Measurements from ENCODE around the gene NEK2. TPM values are rescaled to one million over a fixed set of nuclear protein-coding genes. Genes with fewer than 3 reads are reported as not detected.
"Not testable (repeated sequence)": the region's sequence is repeated elsewhere in the genome, so short reads cannot be mapped to it uniquely, and the experiment has no call there.

The NEK2 gene
- total RNA-seq, 2 experiments from 2014 or later: 46.1 to 47.5 TPM

DNA sequence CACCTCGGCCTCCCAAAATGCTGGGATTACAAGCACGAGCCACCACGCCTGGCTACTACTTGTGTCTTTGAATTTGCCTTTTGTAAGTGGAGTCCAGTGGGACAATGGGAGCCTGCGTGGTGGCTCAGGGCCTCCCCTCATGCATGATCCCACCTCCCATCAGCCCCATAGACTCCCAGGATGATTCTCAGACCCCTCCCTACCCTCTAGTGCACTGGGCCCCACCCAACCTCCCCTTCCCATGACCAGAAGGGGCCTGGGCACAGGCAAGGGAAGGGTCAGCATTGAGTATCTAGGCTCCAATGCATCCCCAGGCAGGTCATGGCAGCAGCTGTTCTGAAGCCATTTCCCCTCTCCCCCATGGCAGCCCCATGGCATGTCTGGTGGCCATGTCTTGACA lies 18.7 kb downstream of the NEK2 start:
- Mint-ChIP-seq H3K36me3 (ENCODE audit: low read depth) (no peaks in the 10 kb centered on the region), H3K27me3 (no peaks in the 10 kb centered on the region), H3K9me3 (no peaks in the 10 kb centered on the region), H3K27ac (no peak overlapping the region), H3K4me3 (no peak overlapping the region), H3K4me1 (peaks cover 5% of the 10 kb centered on the region)
- DNase-seq: no peak
- CTCF ChIA-PET: interaction anchor here (0.6 to 2.0 kb wide), 2 partner anchors 114 to 142 kb away, joined by 3 to 7 read pairs; no protein-coding TSS in a partner anchor
- POLR2A ChIA-PET: interaction anchor here (1.1 kb wide), 1 partner anchor 78 kb away, joined by 4 read pairs; the partner anchor contains the start of gene SLC30A1

DNA sequence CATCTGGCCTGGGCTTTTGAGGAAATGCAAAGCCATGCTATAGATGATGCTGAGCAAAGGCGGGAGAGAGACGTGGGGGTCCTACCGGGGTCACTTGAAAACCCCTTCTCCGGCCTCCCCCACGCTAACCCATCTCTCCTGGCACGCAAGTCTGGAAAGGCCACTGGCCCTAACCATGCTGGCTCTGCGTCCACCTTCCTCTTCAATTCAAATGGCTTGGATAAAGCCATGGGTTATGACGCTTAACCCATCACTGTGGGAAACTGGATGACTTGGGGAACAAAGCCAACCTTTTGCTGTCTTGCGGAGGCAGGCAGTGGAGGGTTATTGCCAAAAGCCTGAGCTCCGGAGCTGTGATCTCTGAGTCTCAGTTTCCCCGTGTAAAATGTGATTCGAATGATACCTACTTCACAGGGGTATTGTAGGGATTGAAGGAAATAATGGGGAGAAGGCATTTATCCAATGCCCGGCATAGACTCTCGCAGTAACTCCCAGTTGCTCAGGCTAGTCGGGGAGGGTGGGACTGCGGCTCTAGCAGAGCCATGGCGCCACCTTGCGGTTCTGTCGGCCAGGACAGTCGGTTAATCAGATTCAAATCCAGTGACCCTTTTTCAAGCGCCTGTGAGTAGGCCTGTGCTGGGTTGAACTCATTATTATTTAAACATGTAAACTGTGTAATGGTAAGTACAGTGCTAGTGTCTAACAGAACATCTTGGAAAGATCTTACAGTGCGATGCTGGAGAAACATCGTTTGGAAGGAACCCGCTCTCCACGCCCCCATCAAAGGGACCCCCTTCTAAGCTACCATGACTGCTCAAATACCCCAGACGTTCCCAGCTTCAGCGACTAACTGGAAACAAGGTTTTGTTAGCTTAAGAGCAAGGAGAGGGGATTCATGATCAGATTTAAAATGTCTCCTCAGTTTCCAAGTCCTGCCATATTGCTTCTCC lies 20.3 kb downstream of the NEK2 start:
- DNase-seq: peak; percentile 83
- ChIA-PET POLR2A (interaction anchor here (2.0 kb wide), 1 partner anchor 76 kb away, joined by 5 read pairs; the partner anchor contains the start of gene SLC30A1), CTCF (interaction anchor here (0.6 to 3.7 kb wide), 15 partner anchors 9 to 388 kb away, joined by 3 to 35 read pairs (median 4); partner anchors contain the start of gene SLC30A1)
- Mint-ChIP-seq H3K4me3 (no peak overlapping the region), H3K36me3 (ENCODE audit: low read depth) (no peaks in the 10 kb centered on the region), H3K27me3 (no peaks in the 10 kb centered on the region), H3K27ac (no peak overlapping the region), H3K9me3 (no peaks in the 10 kb centered on the region), H3K4me1 (peaks cover 5% of the 10 kb centered on the region)

DNA sequence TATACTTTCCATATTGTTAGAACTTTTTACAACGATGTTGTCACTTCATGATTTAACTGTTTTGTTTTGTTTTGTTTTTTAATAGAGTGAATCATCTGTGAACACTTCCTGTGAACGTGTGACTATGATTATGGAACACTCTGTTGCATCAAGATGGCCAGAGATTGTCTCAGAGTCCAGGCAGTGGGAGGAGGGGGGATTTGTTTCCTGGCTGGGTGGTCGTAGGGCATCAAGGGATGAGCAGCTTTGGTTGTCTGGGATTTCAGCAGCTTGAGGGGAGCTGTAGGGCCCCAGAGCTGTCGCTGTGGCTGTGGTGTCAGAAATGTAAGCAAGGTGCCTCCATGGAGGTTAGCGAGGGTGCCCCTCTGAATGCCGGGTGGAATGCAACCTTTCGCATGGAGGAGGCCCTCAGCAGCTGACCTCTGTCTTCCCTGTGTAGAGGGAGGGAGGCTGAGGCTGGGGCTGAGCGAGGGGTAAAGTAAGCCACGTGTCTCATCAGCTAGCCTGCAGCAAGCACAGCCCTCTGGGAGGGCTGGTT lies 21.4 kb downstream of the NEK2 start:
- H3K27me3 Mint-ChIP-seq: no peaks in the 10 kb centered on the region
- H3K27ac Mint-ChIP-seq: no peak overlapping the region
- H3K9me3 Mint-ChIP-seq: no peaks in the 10 kb centered on the region
- peaks cover 5% of the 10 kb centered on the region for H3K4me1 Mint-ChIP-seq
- POLR2A ChIA-PET: interaction anchor here (2.0 kb wide), 1 partner anchor 75 kb away, joined by 5 read pairs; the partner anchor contains the start of gene SLC30A1
- no peak overlapping the region for H3K4me3 Mint-ChIP-seq
- CTCF ChIA-PET: interaction anchor here (1.1 to 3.7 kb wide), 11 partner anchors 11 to 387 kb away, joined by 3 to 35 read pairs (median 9); partner anchors contain the start of gene SLC30A1
- DNase-seq: no peak
- H3K36me3 Mint-ChIP-seq (ENCODE audit: low read depth): no peaks in the 10 kb centered on the region

DNA sequence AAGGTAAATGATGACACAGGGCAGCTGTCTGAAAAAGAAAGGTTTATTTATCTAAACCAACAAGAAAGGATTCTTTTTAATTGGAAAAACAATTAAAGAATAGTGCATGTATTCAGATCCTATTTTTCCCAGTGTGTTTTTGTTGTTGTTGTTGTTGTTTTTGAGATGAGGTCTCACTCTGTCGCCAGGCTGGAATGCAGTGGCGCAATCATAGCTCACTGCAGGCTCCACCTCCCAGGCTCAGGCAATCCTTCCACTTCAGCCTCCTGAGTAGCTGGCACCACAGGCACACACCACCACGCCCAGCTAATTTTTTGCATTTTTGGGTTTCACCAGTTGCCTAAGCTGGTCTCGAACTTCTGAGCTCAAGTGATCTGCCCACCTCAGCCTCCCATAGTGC lies 22.1 kb downstream of the NEK2 start:
- H3K36me3 Mint-ChIP-seq (ENCODE audit: low read depth): no peaks in the 10 kb centered on the region
- H3K27ac Mint-ChIP-seq: no peak overlapping the region
- DNase-seq: no peak
- ChIA-PET POLR2A (interaction anchor here (2.0 kb wide), 1 partner anchor 75 kb away, joined by 5 read pairs; the partner anchor contains the start of gene SLC30A1), CTCF (interaction anchor here (0.7 to 3.7 kb wide), 7 partner anchors 10 to 281 kb away, joined by 3 to 35 read pairs (median 9); partner anchors contain the start of gene SLC30A1)
- H3K27me3 Mint-ChIP-seq: no peaks in the 10 kb centered on the region
- H3K9me3 Mint-ChIP-seq: no peaks in the 10 kb centered on the region
- H3K4me3 Mint-ChIP-seq: no peak overlapping the region
- peaks cover 5% of the 10 kb centered on the region for H3K4me1 Mint-ChIP-seq

DNA sequence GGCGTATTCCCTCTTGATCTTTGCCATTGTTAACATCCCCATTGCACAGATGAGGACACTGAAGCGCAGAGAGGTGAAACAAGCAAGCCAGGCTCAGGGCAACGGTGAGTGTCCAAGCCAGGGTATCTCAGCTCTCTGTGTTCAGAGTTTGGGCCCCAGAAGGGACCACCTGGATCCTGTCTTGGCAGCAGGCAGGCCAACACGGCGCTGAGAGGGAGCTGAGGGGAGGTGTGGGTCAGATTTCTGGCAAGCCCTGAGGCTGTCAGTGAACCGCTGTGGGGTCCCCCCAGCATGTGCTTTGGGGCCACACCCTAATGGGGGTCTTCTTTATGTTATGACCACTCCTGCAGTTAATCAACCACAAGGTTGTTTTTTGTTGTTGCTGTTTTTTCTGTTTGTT lies 23.1 kb downstream of the NEK2 start:
- Mint-ChIP-seq H3K4me1 (peaks cover 5% of the 10 kb centered on the region), H3K4me3 (no peak overlapping the region), H3K36me3 (ENCODE audit: low read depth) (no peaks in the 10 kb centered on the region), H3K27me3 (peaks cover 2% of the 10 kb centered on the region), H3K9me3 (no peaks in the 10 kb centered on the region), H3K27ac (no peak overlapping the region)
- ChIA-PET POLR2A (no interaction called here), CTCF (interaction anchor here (0.6 to 3.7 kb wide), 4 partner anchors 9 to 138 kb away, joined by 3 to 35 read pairs (median 5); no protein-coding TSS in a partner anchor)
- no peak for DNase-seq

DNA sequence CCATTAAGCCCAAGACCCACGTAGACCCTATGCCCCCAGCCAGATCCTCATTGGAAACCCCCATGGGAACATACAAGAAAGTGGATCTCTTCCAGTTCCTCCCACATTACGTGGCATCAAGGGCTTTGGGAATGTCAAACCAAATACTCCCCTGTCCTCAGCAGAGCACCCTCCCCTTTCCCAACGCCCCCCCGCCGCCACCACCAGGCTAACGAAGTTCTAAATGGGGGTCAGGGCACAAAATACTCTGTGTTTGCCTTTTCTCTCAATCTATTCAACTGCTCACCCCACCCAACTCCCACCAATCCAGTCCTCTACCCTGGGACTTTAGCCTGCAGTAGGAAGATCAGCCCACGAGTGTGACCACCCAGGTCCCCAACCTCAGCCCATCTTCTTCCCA lies 24.5 kb downstream of the NEK2 start:
- peaks cover 5% of the 10 kb centered on the region for H3K4me1 Mint-ChIP-seq
- no peaks in the 10 kb centered on the region for H3K36me3 Mint-ChIP-seq (ENCODE audit: low read depth)
- no peaks in the 10 kb centered on the region for H3K9me3 Mint-ChIP-seq
- DNase-seq: no peak
- H3K27ac Mint-ChIP-seq: no peak overlapping the region
- ChIA-PET POLR2A (no interaction called here), CTCF (interaction anchor here (0.7 to 4.3 kb wide), 3 partner anchors 10 to 134 kb away, joined by 3 to 16 read pairs (median 5); partner anchors contain the start of gene SLC30A1)
- H3K4me3 Mint-ChIP-seq: no peak overlapping the region
- H3K27me3 Mint-ChIP-seq: peaks cover 6% of the 10 kb centered on the region

DNA sequence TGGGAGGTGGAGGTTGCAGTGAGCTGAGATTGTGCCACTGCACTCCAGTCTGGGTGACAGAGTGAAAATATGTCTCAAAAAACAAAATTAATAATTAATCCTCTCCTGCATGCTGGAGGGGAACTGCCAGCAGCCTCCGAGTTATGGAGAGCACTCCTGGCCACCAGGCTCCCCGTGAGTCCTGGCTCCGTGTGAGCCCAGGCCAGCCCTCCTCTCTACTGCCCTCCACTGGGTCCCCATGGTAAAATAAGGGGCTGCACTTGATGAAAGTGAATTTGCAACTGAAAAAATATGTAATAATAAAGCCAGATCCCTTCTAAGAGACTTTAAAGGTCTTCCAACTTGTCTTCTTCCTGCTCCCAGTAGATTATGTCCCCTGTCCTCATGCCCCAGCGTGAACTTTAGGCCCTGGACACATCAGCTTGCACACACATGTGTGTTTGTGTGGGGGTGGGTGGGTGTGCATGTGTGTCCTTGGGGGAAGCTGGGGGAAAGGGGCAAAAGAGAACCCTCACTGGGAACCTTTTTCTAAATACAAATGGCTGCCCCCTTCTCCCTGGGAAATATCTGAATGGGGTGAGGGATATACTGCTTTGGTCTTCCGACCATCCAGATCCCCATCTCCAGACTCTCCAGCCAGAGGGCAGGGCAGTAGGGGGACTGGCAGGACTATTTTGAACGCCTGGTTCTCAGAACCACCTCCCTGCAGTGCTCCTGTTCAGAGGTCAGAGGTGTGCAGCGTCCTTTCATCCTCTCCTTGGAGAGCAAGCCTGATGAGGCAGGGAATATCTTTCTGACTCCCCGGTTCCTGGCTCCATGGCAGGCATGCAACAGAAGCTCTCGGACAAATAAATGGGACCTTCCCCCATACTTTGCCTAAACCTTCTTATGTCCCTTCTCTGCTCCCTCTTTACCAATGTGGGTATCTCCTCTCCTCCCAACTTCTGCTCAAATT lies 26.2 kb downstream of the NEK2 start:
- Mint-ChIP-seq H3K27me3 (peaks cover 6% of the 10 kb centered on the region), H3K4me3 (no peak overlapping the region), H3K36me3 (ENCODE audit: low read depth) (no peaks in the 10 kb centered on the region), H3K27ac (no peak overlapping the region), H3K4me1 (peaks cover 5% of the 10 kb centered on the region), H3K9me3 (no peaks in the 10 kb centered on the region)
- ChIA-PET POLR2A (no interaction called here), CTCF (interaction anchor here (1.2 to 4.3 kb wide), 2 partner anchors 37 to 70 kb away, joined by 3 to 16 read pairs; partner anchors contain the start of gene SLC30A1)
- DNase-seq: peak; percentile 34

DNA sequence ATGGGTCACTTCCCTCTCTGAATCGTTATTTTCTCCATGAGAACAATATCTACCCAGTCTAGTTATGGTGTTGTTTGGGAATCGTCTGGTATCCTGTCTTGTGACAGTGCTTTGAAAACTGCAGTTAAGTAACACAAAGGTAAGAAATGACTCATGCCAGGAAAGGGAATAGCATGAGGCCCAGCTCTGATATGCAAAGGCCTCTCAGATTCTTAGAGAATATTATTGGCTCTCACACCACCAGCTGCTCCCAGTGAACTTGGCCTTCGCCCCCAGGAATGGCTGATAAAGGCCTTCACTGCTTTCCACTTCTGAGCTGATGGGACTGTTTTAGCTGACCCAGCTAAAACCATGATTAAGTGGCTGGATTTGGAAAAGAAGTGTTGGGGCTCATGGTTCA lies 27.1 kb downstream of the NEK2 start:
- POLR2A ChIA-PET: no interaction called here
- Mint-ChIP-seq H3K36me3 (ENCODE audit: low read depth) (no peaks in the 10 kb centered on the region), H3K4me1 (peaks cover 6% of the 10 kb centered on the region), H3K9me3 (no peaks in the 10 kb centered on the region), H3K4me3 (no peak overlapping the region), H3K27ac (no peak overlapping the region), H3K27me3 (peaks cover 6% of the 10 kb centered on the region)
- DNase-seq: no peak
- CTCF ChIA-PET: interaction anchor here (0.7 to 4.3 kb wide), 3 partner anchors 9 to 133 kb away, joined by 3 to 16 read pairs (median 5); partner anchors contain the start of gene SLC30A1

DNA sequence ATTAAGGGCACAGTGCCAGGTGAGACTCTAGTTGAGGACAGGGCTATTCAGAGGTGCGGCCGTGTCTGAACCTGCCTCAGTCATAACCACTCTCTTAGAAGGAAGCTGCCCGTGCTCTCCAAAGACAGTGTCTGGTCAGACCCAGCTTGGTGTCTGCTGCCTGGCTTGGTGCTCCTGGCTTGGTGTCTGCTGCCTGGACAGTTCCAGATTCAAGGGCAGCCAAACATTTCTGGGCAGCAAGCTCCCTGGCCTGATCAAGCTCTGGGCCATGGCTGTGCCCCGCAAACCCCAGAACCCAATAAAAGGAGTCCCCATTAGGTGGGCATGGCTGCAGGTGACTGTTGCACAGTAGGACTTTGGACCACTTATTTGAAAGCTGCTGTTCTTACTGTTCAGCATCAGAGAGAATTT lies 27.7 kb downstream of the NEK2 start:
- DNase-seq: no peak
- CTCF ChIA-PET: interaction anchor here (0.7 to 4.3 kb wide), 4 partner anchors 10 to 809 kb away, joined by 3 to 16 read pairs (median 4); partner anchors contain the start of gene SLC30A1

DNA sequence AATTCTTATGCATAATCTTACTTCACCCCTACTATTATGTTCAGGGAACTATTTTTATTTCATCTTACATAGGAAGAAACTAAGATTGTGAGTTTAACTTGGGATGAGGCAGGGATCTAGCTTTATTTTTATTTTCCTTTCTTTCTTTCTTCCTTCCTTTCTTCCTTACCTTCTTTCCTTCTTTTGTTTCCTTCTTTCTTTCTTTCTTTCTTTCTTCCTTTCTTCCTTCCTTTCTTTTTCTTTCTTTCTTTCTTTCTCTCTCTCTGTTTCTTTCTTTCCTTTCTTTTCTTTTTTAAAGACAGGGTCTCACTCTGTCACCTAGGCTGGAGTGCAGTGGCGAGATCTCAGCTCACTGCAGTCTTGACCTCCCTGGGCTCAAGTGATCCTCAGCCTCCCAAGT lies 28.9 kb downstream of the NEK2 start:
- Mint-ChIP-seq H3K36me3 (ENCODE audit: low read depth) (no peaks in the 10 kb centered on the region), H3K4me1 (peaks cover 9% of the 10 kb centered on the region), H3K27ac (no peak overlapping the region), H3K9me3 (no peaks in the 10 kb centered on the region), H3K4me3 (no peak overlapping the region), H3K27me3 (peaks cover 6% of the 10 kb centered on the region)
- ChIA-PET POLR2A (interaction anchor here (0.7 kb wide), 1 partner anchor 531 kb away, joined by 3 read pairs; no protein-coding TSS in a partner anchor), CTCF (interaction anchor here (0.9 to 4.3 kb wide), 5 partner anchors 8 to 810 kb away, joined by 3 to 16 read pairs (median 3); partner anchors contain the start of gene SLC30A1)
- no peak for DNase-seq

More for the DNA sequence above, 27.7 kb downstream of the NEK2 start:
- peaks cover 9% of the 10 kb centered on the region for H3K4me1 Mint-ChIP-seq
- no peak overlapping the region for H3K4me3 Mint-ChIP-seq
- no peaks in the 10 kb centered on the region for H3K9me3 Mint-ChIP-seq
- POLR2A ChIA-PET: no interaction called here
- peaks cover 6% of the 10 kb centered on the region for H3K27me3 Mint-ChIP-seq
- no peak overlapping the region for H3K27ac Mint-ChIP-seq
- H3K36me3 Mint-ChIP-seq (ENCODE audit: low read depth): no peaks in the 10 kb centered on the region

DNA sequence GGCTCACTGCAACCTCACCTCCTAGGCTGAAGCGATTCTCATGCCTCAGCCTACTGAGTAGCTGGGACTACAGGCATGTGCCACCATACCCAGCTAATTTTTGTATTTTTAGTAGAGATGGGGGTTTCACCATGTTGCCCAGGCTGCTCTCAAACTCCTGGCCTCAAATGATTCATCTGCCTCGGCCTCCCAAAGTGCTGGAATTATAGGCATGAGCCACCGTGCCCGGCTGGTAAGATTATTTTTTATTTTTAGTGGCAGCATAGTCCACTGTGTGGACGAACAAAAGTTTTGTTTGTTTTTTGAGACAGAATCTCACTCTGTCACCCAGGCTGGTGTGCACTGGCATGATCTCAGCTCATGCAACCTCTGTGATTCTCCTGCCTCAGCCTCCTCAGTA lies 29.8 kb downstream of the NEK2 start:
- H3K27me3 Mint-ChIP-seq; CTCF ChIA-PET; H3K36me3 Mint-ChIP-seq (ENCODE audit: low read depth); H3K27ac Mint-ChIP-seq; DNase-seq; H3K9me3 Mint-ChIP-seq; POLR2A ChIA-PET; H3K4me3 Mint-ChIP-seq; H3K4me1 Mint-ChIP-seq: not testable (repeated sequence)

DNA sequence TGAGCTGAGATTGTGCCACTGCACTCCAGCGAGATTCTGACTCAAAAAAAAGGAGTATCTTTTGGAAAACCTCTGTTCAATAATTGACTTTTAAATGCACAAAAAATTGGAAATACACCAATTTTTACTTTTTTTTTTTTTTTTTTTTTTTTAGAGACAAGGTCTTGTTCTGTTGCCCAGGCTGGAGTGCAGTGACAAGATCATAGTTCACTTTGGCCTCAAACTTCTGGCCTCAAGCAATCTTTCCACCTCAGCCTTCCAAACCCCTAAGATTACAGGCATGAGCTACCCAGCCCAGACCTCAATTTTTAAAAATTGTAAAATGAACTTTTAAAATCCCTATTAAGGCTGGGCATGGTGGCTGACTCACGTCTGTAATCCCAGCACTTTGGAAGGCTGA lies 30.8 kb downstream of the NEK2 start:
- peaks cover 9% of the 10 kb centered on the region for H3K4me1 Mint-ChIP-seq
- H3K36me3 Mint-ChIP-seq (ENCODE audit: low read depth): no peaks in the 10 kb centered on the region
- ChIA-PET POLR2A (no interaction called here), CTCF (interaction anchor here (0.7 kb wide), 2 partner anchors 9 to 529 kb away, joined by 3 read pairs; no protein-coding TSS in a partner anchor)
- H3K27me3 Mint-ChIP-seq: peaks cover 7% of the 10 kb centered on the region
- no peak overlapping the region for H3K27ac Mint-ChIP-seq
- H3K9me3 Mint-ChIP-seq: no peaks in the 10 kb centered on the region
- H3K4me3 Mint-ChIP-seq: no peak overlapping the region
- no peak for DNase-seq

Measured in activated CD4-positive, alpha-beta memory T cell treated with anti-CD3 and anti-CD28 coated beads, Interleukin-2, amount 10 ng/mL, durations not matched to agents 7 days and 5 days (primary cell).